ENCODE measurements around the gene BRCA1. TPM values are rescaled to one million over a fixed set of nuclear protein-coding genes. Genes with fewer than 3 reads are reported as not detected.
"Not testable (repeated sequence)": the region's sequence is repeated elsewhere in the genome, so short reads cannot be mapped to it uniquely, and the experiment has no call there.

BRCA1 gene
- total RNA-seq, 1 experiment from 2014 or later, result 41.3 TPM

DNA sequence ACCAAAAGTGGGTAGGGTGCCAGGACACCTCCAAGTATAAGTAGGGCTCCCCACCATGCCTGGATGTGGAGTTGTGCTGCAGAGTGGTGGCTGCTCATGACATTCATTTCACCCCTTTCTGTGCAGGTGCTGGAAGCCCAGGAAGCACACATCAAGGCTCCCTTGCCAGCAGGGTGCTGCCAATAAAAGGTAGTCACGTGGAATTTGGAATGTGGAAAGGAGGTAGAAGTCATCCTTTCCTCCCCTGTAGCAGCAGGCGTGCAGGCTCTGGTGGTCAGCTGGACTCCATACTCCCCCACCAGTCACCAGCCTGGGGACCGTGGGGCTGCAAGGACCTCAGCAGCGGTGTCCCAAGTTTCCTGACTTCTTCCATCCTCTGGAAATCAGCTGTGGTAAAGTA is 13.4 kb upstream of the BRCA1 start:
- in situ Hi-C loops (cut with HindIII; ENCODE audit: low pct_unique_long_range_greater_than_20kb, low sequenced_read_pairs); DNase-seq (ENCODE audit: low read depth): not testable (repeated sequence)

DNA sequence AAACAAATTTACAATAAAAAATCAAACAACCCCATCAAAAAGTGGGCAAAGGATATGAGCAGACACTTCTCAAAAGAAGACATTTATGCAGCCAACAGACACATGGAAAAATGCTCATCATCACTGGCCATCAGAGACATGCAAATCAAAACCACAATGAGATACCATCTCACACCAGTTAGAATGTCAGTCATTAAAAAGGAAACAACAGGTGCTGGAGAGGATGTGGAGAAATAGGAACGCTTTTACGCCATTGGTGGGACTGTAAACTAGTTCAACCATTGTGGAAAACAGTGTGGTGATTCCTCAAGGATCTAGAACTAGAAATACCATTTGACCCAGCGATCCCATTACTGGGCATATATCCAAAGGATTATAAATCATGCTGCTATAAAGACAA is 11.4 kb upstream of the BRCA1 start:
- in situ Hi-C loops (cut with HindIII; ENCODE audit: low pct_unique_long_range_greater_than_20kb, low sequenced_read_pairs); DNase-seq (ENCODE audit: low read depth): not testable (repeated sequence)

DNA sequence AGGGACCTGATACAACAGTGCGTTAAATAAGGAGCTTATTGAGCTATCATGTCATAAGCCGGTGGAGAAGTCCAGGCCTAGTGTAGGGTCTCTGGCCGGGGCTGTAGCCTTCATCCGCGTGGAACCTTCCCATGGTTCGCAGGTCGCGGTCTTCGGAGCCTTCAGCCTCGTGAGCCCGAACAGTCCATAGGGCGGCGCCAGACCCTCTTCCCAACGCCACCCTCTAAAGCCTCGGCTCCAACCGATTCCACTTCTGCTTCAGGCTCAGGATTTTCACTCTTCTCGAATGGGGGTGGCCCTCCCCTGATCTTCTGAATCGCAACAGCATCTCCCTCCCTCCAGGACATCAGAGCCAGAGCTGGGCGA is 10.3 kb upstream of the BRCA1 start:
- no peak for DNase-seq (ENCODE audit: low read depth)
- in situ Hi-C loops (cut with HindIII; ENCODE audit: low pct_unique_long_range_greater_than_20kb, low sequenced_read_pairs), result no loop called here

DNA sequence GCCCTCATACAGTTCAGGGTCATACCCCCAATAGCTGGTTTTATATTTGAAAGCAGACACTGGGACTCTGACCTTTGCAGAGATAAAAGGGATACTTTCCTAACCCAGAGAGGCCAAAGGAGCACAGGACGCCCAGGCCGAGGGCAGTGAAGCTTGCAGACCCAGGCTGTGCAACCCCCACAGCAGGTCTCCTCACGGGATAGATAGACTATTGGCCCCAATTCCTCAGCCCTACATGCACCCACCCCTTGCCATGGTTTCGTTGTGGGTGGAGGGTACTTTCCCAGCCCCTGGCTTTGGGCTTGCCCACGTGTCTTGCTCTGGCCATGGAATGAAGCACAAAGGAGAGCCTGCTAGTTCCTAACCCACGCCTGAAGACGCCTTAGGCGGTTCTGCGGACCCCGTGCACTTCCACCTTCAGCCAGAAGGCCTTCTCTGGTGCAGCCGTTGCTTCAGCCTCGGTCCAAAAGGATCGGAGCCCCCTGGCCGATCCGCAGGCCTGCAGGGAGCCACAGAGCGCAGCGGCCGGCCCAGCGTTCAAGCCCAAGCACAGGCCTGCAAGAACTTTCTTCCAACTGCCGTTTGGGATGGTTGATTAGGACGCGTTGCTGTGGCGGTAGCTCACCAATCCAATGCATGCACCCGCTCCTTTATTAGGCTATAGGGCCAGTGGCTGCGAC is 9.8 kb upstream of the BRCA1 start:
- DNase-seq (ENCODE audit: low read depth), result no peak
- in situ Hi-C loops (cut with HindIII; ENCODE audit: low pct_unique_long_range_greater_than_20kb, low sequenced_read_pairs), result no loop called here

DNA sequence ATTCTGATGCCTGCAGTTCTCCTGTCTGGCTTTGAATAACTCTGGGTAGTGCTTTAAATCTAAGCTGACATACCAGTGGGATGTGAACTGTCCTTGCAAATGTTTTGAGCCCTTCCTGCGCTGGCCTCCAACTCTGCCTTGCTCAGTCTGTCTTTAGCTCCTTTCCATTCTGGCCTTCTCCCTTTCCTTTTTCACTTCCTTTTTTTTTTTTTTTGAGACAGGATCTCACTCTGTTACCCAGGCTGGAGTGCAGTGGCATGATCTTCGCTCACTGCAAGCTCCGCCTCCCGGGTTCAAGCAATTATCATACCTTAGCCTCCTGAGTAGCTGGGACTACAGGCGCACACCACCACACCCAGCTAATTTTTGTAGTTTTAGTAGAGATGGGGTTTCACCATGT is 8.3 kb upstream of the BRCA1 start:
- in situ Hi-C loops (cut with HindIII; ENCODE audit: low pct_unique_long_range_greater_than_20kb, low sequenced_read_pairs); DNase-seq (ENCODE audit: low read depth): not testable (repeated sequence)

DNA sequence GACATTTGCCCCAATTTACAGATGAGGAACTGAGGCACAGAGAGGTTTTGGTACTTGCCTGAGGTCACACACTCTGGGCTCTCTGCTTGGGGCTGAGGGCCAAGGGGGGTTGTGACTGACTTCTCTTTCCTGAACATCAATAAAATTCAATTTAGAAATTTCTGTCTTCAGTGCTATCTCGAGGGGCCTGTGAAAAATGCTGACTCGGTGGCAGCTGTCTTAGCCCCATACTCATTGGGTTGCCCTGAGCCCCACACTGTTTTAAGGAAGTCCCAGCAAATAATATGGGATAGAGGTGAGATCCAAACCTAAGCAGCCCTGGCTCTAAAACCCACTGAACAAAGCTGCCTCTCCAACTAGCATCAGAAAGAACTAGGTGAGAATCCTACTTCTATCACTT is 7.0 kb upstream of the BRCA1 start:
- in situ Hi-C loops (cut with HindIII; ENCODE audit: low pct_unique_long_range_greater_than_20kb, low sequenced_read_pairs), result no loop called here
- no peak for DNase-seq (ENCODE audit: low read depth)

DNA sequence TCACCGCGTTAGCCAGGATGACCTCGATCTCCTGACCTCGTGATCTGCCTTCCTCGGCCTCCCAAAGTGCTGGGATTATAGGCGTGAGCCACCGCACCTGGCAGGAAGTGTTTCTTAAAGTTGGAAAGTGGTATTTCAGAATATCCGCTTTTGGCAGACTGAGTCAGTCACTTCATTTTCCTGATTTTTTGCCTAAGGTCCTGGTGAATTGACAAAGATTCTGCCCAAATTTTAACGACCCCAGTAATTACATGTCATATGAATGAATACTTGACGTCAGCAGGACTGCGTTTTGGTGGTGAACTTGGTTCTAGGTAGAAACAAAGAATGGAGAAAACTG is 4.5 kb upstream of the BRCA1 start:
- in situ Hi-C loops (cut with HindIII; ENCODE audit: low pct_unique_long_range_greater_than_20kb, low sequenced_read_pairs), result no loop called here
- no peak for DNase-seq (ENCODE audit: low read depth)

DNA sequence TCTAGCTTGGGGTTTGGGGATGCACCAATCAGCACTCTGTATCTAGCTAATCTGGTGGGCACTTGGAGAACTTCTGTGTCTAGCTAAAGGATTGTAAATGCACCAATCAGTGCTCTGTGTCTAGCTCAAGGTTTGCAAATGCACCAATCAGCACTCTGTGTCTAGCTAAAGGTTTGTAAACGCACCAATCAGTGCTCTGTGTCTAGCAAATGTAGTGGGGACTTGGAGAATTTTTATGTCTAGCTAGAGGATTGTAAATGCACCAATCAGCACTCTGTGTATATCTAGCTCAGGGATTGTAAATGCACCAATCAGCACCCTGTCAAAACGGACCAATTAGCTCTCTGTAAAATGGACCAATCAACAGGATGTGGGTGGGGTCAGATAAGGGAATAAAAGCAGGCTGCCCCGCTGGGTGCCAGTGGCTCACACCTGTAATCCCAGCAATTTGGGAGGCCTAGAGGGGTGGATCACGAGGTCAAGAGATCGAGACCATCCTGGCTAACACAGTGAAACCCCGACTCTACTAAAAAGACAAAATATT is 2.2 kb upstream of the BRCA1 start:
- DNase-seq (ENCODE audit: low read depth); in situ Hi-C loops (cut with HindIII; ENCODE audit: low pct_unique_long_range_greater_than_20kb, low sequenced_read_pairs): not testable (repeated sequence)

DNA sequence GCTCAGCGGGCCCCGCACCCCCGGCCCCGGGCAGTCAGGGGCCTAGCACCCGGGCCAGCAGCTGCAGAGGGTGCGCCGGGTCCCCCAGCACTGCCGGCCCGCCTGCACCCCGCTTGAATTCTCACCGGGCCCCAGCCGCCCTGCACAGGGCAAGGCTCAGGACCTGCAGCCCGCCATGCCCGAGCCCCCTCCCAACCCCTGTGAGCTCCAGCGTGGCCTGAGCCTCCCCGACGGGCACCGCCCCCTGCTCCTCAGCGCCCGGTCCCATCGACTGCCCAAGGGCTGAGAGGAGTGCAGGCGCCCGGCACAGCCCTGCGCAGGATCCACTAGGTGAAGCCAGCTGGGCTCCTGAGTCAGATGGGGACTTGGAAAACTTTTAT is 1.7 kb upstream of the BRCA1 start:
- DNase-seq (ENCODE audit: low read depth), result no peak
- in situ Hi-C loops (cut with HindIII; ENCODE audit: low pct_unique_long_range_greater_than_20kb, low sequenced_read_pairs), result no loop called here

DNA sequence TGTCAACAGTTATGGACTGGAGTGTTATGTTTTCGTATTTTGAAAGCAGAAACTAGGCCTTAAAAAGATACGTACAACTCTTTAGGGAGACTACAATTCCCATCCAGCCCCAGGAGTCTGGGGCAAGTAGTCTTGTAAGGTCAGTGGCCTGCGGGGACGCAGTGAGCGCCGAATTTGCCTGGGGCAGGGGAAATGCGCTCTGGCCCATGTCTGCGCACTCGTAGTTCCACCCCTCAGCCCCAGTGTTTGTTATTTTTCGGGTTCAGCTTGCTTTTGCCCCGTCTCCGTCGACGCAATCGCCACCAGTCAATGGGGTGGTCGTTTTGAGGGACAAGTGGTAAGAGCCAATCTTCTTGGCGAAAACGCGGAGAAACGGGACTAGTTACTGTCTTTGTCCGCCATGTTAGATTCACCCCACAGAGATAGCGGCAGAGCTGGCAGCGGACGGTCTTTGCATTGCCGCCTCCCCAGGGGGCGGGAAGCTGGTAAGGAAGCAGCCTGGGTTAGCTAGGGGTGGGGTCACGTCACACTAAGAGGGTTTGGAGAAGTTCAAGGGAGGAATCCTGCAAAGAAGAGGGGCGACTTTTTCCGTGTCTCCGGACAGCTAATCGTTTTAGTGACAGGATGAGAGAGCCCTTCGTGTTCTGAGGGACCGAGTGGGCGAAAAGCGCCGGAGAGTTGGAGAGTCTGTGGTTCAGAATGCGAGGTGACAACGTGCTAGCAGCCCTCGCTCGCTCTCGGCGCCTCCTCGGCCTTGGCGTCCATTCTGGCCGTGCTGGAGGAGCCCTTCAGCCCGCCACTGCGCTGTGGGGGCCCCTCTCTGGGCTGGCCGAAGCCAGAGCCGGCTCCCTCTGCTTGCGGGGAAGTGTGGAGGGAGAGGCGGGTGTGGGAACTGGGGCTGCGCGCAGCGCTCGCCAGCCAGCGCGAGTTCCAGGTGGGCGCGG is 1.1 kb upstream of the BRCA1 start:
- no peak for DNase-seq (ENCODE audit: low read depth)
- in situ Hi-C loops (cut with HindIII; ENCODE audit: low pct_unique_long_range_greater_than_20kb, low sequenced_read_pairs), result no loop called here

DNA sequence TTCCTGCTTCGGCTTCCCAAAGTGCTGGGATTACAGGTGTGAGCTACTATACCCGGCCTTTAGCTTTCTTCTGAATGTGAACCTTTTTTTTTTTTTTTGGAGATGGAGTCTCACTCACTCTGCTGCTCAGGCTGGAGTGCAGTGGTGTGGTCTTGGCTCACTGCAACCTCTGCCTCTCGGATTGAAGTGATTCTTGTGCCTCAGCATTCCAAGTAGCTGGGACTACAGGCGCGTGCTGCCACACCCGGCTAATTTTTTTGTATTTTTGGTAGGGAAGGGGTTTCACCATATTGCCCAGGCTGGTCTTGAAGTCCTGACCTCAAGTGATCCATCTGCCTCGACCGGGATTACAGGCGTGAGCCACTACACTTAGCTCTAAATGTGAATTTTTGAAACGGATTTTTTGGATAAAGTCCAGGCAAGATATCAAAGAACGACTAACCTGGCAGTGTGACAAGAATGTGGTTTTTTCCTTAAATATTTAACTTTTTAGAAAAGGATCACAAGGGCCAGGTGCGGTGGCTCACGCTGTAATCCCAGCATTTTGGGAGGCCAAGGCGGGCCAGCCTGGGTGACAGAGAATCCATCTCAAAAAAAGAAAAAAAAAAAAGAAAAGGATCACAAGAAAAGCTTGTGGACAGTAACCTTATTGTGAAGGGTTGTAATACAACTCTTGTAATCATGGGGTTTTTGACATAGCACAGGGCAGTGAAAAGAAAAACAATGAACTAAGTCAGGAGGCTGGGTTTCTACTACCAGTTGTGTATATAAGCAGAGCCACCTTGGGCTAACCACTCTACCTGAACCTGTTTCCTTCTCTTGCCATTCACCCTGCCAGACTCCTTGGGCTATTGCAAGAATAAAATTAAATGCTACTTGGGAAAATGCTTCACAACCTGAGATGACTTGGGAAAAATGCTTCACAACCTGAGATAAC is 6.2 kb downstream of the BRCA1 start:
- in situ Hi-C loops (cut with HindIII; ENCODE audit: low pct_unique_long_range_greater_than_20kb, low sequenced_read_pairs), result no loop called here
- peak; percentile 83 for DNase-seq (ENCODE audit: low read depth)

DNA sequence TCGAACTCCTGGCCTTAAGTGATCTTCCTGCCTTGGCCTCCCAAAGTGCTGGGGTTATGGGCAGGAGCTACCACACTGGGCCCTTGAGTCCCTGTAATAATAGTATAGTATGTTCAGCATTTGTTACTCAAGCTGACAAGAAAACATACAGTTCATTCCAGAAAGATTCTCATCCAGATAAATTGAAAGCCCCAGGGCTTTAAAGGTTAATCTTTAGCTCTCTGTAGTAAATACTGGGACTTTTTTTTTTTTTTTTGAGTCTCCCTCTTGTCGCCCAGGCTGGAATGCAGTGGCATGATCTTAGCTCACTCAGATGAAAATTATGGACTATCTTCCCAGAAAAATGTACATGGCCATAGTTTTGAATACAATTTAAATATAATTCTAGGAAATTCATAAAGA is 11.0 kb downstream of the BRCA1 start:
- in situ Hi-C loops (cut with HindIII; ENCODE audit: low pct_unique_long_range_greater_than_20kb, low sequenced_read_pairs), result no loop called here
- peak; percentile 83 for DNase-seq (ENCODE audit: low read depth)

DNA sequence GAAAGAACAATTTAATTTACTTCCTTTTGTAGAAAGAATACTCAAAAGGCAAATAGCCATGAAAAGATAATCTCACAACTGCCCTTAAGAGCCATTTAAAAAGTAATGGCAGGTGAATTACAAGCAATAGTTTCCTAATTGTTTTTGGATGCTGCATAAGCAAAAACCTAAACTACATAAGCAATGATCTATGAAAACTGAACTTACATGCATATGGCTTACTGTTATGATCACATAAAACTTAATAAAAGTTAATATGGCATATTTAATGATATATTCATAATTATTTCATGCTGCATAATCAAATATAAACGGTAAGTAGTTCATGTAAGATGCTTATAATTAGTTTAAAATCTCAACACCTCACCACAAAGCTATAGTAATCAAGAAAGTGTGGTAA is 18.6 kb downstream of the BRCA1 start:
- in situ Hi-C loops (cut with HindIII; ENCODE audit: low pct_unique_long_range_greater_than_20kb, low sequenced_read_pairs), result no loop called here
- DNase-seq (ENCODE audit: low read depth), result no peak

DNA sequence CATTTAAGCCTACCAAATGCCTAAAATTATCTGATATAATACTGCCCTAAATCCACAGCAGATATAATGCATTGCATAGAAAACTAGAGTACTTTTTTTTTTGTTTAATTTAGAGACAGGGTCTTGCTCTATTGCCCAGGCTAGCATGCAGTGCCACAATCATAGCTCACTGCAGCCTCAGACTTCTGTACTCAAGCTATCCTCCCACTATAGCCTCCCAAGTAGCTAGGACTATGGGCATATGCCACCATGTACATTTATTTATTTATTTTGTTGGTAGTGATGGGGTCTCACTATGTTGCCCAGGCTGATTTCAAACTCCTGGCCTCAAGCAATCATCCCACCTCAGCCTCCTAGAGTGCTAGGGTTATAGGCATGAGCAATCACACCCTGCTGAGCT is 20.0 kb downstream of the BRCA1 start:
- in situ Hi-C loops (cut with HindIII; ENCODE audit: low pct_unique_long_range_greater_than_20kb, low sequenced_read_pairs), result no loop called here
- DNase-seq (ENCODE audit: low read depth), result no peak

DNA sequence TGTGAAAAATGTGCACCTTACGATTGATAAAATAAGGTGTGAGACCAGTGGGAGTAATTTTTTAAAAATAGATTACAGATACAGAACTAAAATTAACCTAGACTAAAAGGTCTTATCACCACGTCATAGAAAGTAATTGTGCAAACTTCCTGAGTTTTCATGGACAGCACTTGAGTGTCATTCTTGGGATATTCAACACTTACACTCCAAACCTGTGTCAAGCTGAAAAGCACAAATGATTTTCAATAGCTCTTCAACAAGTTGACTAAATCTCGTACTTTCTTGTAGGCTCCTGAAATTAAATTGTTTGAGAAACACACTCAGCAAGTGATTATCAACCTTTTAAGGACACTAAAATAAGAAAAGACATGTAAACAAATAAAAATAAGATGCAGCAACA is 20.5 kb downstream of the BRCA1 start:
- DNase-seq (ENCODE audit: low read depth), result no peak
- in situ Hi-C loops (cut with HindIII; ENCODE audit: low pct_unique_long_range_greater_than_20kb, low sequenced_read_pairs), result no loop called here

DNA sequence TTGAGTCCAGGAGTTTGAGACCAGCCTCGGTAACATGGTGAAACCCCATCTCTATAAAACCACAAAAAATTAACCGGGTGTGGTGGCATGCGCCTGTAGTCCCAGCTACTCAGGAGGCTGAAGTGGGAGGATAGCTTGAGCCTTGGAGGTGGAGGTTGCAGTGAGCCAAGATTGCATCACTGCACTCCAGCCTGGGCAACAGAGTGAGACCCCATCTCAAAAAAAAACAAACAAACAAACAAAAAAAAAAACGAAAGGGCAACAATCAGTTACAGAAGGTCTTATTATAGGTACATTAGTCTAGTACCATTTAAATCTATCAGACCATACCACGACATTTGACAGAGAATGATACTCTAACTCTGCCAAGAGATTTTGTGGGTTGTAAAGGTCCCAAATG is 29.8 kb downstream of the BRCA1 start:
- in situ Hi-C loops (cut with HindIII; ENCODE audit: low pct_unique_long_range_greater_than_20kb, low sequenced_read_pairs); DNase-seq (ENCODE audit: low read depth): not testable (repeated sequence)

DNA sequence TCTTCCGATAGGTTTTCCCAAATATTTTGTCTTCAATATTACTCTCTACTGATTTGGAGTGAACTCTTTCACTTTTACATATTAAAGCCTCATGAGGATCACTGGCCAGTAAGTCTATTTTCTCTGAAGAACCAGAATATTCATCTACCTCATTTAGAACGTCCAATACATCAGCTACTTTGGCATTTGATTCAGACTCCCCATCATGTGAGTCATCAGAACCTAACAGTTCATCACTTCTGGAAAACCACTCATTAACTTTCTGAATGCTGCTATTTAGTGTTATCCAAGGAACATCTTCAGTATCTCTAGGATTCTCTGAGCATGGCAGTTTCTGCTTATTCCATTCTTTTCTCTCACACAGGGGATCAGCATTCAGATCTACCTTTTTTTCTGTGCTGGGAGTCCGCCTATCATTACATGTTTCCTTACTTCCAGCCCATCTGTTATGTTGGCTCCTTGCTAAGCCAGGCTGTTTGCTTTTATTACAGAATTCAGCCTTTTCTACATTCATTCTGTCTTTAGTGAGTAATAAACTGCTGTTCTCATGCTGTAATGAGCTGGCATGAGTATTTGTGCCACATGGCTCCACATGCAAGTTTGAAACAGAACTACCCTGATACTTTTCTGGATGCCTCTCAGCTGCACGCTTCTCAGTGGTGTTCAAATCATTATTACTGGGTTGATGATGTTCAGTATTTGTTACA is 30.9 kb downstream of the BRCA1 start:
- in situ Hi-C loops (cut with HindIII; ENCODE audit: low pct_unique_long_range_greater_than_20kb, low sequenced_read_pairs), result no loop called here
- no peak for DNase-seq (ENCODE audit: low read depth)

DNA sequence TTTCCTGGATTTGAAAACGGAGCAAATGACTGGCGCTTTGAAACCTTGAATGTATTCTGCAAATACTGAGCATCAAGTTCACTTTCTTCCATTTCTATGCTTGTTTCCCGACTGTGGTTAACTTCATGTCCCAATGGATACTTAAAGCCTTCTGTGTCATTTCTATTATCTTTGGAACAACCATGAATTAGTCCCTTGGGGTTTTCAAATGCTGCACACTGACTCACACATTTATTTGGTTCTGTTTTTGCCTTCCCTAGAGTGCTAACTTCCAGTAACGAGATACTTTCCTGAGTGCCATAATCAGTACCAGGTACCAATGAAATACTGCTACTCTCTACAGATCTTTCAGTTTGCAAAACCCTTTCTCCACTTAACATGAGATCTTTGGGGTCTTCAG is 32.3 kb downstream of the BRCA1 start:
- in situ Hi-C loops (cut with HindIII; ENCODE audit: low pct_unique_long_range_greater_than_20kb, low sequenced_read_pairs), result no loop called here
- DNase-seq (ENCODE audit: low read depth), result no peak

Measured in Caki2 (cell line).